CD4-positive, alpha-beta T cell treated with Interleukin-10 for 1 hour (primary cell): Measurements from ENCODE around the gene SORBS2.

ENCODE experiments used
- DNase-seq: peaks from one replicate; pipeline ENCODE4 v3.0.0-alpha.2; 2020

The SORBS2 gene

GRCh38 chr4:185772391-185773093 lies 39.5 kb downstream of the SORBS2 start:
- no peak for DNase-seq

- no peak for DNase-seq
These were observed 40.1 kb downstream of the SORBS2 start for GRCh38 chr4:185771711-185772390.

GRCh38 chr4:185767528-185767927 lies 44.5 kb downstream of the SORBS2 start:
- no peak for DNase-seq

- DNase-seq, result no peak
These were observed 47.1 kb downstream of the SORBS2 start for GRCh38 chr4:185764876-185765275.

GRCh38 chr4:185761352-185762235 lies 50.4 kb downstream of the SORBS2 start:
- DNase-seq, result no peak

- DNase-seq, result no peak
These were observed 53.2 kb downstream of the SORBS2 start for GRCh38 chr4:185758807-185759206.

GRCh38 chr4:185755451-185755850 lies 56.5 kb downstream of the SORBS2 start:
- DNase-seq, result no peak

- no peak for DNase-seq
These were observed 57.0 kb downstream of the SORBS2 start for GRCh38 chr4:185754961-185755360.

GRCh38 chr4:185752872-185753271 lies 59.1 kb downstream of the SORBS2 start:
- no peak for DNase-seq

- DNase-seq, result no peak
These were observed 62.1 kb downstream of the SORBS2 start for GRCh38 chr4:185749858-185750257.

GRCh38 chr4:185748901-185749390 lies 63.0 kb downstream of the SORBS2 start:
- DNase-seq, result no peak

- DNase-seq, result no peak
These were observed 66.1 kb downstream of the SORBS2 start for GRCh38 chr4:185745891-185746290.

GRCh38 chr4:185744946-185745345 lies 67.0 kb downstream of the SORBS2 start:
- no peak for DNase-seq

- DNase-seq, result no peak
These were observed 67.5 kb downstream of the SORBS2 start for GRCh38 chr4:185744488-185744862.

GRCh38 chr4:185743722-185744487 lies 68.1 kb downstream of the SORBS2 start:
- no peak for DNase-seq

- no peak for DNase-seq
These were observed 69.2 kb downstream of the SORBS2 start for GRCh38 chr4:185742766-185743165.

GRCh38 chr4:185741795-185742194 lies 70.2 kb downstream of the SORBS2 start:
- no peak for DNase-seq

GRCh38 chr4:185740471-185740873 lies 71.5 kb downstream of the SORBS2 start:
- no peak for DNase-seq

GRCh38 chr4:185738820-185739219 lies 73.2 kb downstream of the SORBS2 start:
- no peak for DNase-seq

GRCh38 chr4:185738038-185738552 lies 73.9 kb downstream of the SORBS2 start:
- no peak for DNase-seq

- no peak for DNase-seq
These were observed 74.4 kb downstream of the SORBS2 start for GRCh38 chr4:185737489-185738037.

- no peak for DNase-seq
These were observed 75.1 kb downstream of the SORBS2 start for GRCh38 chr4:185736882-185737281.
